ENCODE data around the gene HOXB8. TPM values are rescaled to one million over a fixed set of nuclear protein-coding genes. Genes with fewer than 3 reads are reported as not detected.

Gene HOXB8
- total and polyA plus RNA-seq, 8 donors, result 0.09 to 0.15 (median 0.12) TPM; not detected in 5

GRCh38 chr17:48598736-48599135, 16.4 kb downstream of the HOXB8 start:
- H3K4me1 ChIP-seq, result peaks cover 0 to 12% (median 0%) of the 10 kb centered on the region in 3 donors
- no peaks in the 10 kb centered on the region for H3K36me3 ChIP-seq
- peaks cover 0 to 89% (median 9%) of the 10 kb centered on the region in 4 donors for H3K27me3 ChIP-seq
- intact Hi-C loops (cut with DNase I), result loop anchor here in 1 of 3 donors (10.0 kb wide), 1 partner anchor 244 kb away; no protein-coding TSS in a partner anchor
- no peak for TF ChIP-seq CTCF (IDR thresholded peaks at IDR 0.05)
- WGBS, 2 donors, result 14 to 21% methylated on average over 7 of the region's 7 CpGs
- FAIRE-seq (no peak), DNase-seq (no peak), ATAC-seq (no peak)
- H3K27ac ChIP-seq, result no peak overlapping the region
- no peak overlapping the region for H3K4me3 ChIP-seq
- no peaks in the 10 kb centered on the region for H3K9me3 ChIP-seq

GRCh38 chr17:48597778-48598631, 17.1 kb downstream of the HOXB8 start:
- TF ChIP-seq CTCF (IDR thresholded peaks at IDR 0.05), result no peak
- no peak for FAIRE-seq
- WGBS, 2 donors, result 2% methylated on average over 65 to 68 of the region's 68 CpGs
- Histone ChIP-seq H3K4me3 (peak overlapping the region; percentile 28 to 50 (median 32)), H3K4me1 (peaks cover 0 to 12% (median 0%) of the 10 kb centered on the region in 3 donors), H3K27ac (peak overlapping the region in 2 of 4 donors; percentile 1 to 48), H3K9me3 (no peaks in the 10 kb centered on the region), H3K36me3 (no peaks in the 10 kb centered on the region), H3K27me3 (peaks cover 0 to 88% (median 8%) of the 10 kb centered on the region in 4 donors)
- ATAC-seq, result peak; percentile 28 to 53 (median 50)
- intact Hi-C loops (cut with DNase I), result loop anchor here in 1 of 3 donors (10.0 kb wide), 1 partner anchor 243 kb away; no protein-coding TSS in a partner anchor
- DNase-seq, result peak in 2 of 6 donors; percentile 80 to 82

- ATAC-seq, result no peak
- 2 to 3% methylated on average over 16 of the region's 16 CpGs for WGBS, 2 donors
- intact Hi-C loops (cut with DNase I), result loop anchor here in 1 of 3 donors (10.0 kb wide), 1 partner anchor 243 kb away; no protein-coding TSS in a partner anchor
These were observed 17.6 kb downstream of the HOXB8 start for GRCh38 chr17:48597528-48597777.

GRCh38 chr17:48596735-48597527, 18.2 kb downstream of the HOXB8 start:
- WGBS, 2 donors, result 7 to 9% methylated on average over 26 of the region's 26 CpGs

More at GRCh38 chr17:48597528-48597777, 17.6 kb downstream of the HOXB8 start:
- no peak for TF ChIP-seq CTCF (IDR thresholded peaks at IDR 0.05)
- no peaks in the 10 kb centered on the region for H3K9me3 ChIP-seq
- H3K36me3 ChIP-seq, result no peaks in the 10 kb centered on the region
- peaks cover 0 to 87% (median 6%) of the 10 kb centered on the region in 4 donors for H3K27me3 ChIP-seq
- DNase-seq, result no peak
- FAIRE-seq, result no peak
- H3K4me3 ChIP-seq, result peak overlapping the region; percentile 28 to 50 (median 32)
- peak overlapping the region in 2 of 4 donors; percentile 1 to 48 for H3K27ac ChIP-seq
- peaks cover 0 to 12% (median 0%) of the 10 kb centered on the region in 3 donors for H3K4me1 ChIP-seq

More at GRCh38 chr17:48596735-48597527, 18.2 kb downstream of the HOXB8 start:
- H3K27me3 ChIP-seq, result peaks cover 0 to 85% (median 6%) of the 10 kb centered on the region in 4 donors
- H3K4me1 ChIP-seq, result peaks cover 0 to 12% (median 0%) of the 10 kb centered on the region in 3 donors
- no peak overlapping the region for H3K27ac ChIP-seq
- TF ChIP-seq CTCF (IDR thresholded peaks at IDR 0.05), result no peak
- no peaks in the 10 kb centered on the region for H3K9me3 ChIP-seq
- peak in 1 of 6 donors; percentile 58 for DNase-seq
- intact Hi-C loops (cut with DNase I), result loop anchor here in 1 of 3 donors (10.0 kb wide), 1 partner anchor 242 kb away; no protein-coding TSS in a partner anchor
- no peak for ATAC-seq
- H3K36me3 ChIP-seq, result no peaks in the 10 kb centered on the region
- no peak for FAIRE-seq
- peak overlapping the region; percentile 28 to 50 (median 32) for H3K4me3 ChIP-seq

Measured in pancreas (tissue), 10 donors.